ENCODE measurements around the gene TMEM204.

DNA sequence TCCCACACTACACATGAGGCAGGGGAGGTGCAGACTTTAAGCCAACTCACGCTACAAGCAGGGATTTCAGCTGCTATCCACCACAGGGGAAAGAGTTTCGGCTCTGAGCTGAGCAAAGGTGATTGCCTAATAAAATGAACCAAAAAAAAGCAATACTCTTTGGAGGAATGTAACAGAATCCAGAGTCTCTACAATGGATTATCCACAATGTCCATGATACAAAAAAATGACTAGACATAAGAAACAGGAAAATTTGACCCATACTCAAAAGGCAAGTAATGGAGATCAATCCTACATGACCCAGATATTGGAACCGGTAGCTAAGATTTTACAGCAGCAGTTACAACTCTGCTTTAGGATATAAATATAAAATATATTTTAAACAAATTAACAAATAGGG is 19.0 kb upstream of the TMEM204 start:
- TF ChIP-seq, protein P1, sequence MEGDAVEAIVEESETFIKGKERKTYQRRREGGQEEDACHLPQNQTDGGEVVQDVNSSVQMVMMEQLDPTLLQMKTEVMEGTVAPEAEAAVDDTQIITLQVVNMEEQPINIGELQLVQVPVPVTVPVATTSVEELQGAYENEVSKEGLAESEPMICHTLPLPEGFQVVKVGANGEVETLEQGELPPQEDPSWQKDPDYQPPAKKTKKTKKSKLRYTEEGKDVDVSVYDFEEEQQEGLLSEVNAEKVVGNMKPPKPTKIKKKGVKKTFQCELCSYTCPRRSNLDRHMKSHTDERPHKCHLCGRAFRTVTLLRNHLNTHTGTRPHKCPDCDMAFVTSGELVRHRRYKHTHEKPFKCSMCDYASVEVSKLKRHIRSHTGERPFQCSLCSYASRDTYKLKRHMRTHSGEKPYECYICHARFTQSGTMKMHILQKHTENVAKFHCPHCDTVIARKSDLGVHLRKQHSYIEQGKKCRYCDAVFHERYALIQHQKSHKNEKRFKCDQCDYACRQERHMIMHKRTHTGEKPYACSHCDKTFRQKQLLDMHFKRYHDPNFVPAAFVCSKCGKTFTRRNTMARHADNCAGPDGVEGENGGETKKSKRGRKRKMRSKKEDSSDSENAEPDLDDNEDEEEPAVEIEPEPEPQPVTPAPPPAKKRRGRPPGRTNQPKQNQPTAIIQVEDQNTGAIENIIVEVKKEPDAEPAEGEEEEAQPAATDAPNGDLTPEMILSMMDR (IDR thresholded peaks at IDR 0.05; ENCODE audit: low read depth, low read length), result no peak
- TF ChIP-seq EZH2phosphoT487 (IDR thresholded peaks at IDR 0.05; ENCODE audit: low read depth), result no peak
